ENCODE data around the gene GTF3C5. TPM values are rescaled to one million over a fixed set of nuclear protein-coding genes. Genes with fewer than 3 reads are reported as not detected.

The GTF3C5 gene
- total RNA-seq, 1 donor from 2014 or later, result 46.4 TPM

DNA sequence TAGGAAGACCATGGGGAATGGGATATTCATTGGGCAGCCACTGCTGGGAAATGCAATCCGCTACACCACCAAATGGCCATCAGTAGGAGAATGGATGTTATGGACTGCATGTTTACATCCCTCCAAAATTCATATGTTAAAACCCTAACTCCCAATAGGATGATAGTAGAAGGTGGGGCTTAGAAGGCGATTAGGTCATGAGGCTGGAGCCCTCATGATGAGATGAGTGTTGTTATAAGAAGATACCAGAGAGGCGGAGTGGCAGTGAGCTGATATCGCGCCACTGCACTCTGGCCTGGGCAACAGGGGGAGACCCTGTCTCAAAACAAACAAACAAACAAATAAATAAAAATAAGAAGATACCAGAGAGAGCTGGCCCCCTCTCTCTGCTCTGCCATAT, 16.1 kb upstream of the GTF3C5 start:
- H3K27me3 Mint-ChIP-seq (ENCODE audit: low read depth, unreplicated experiment), result peaks cover 35% of the 10 kb centered on the region
- DNase-seq (ENCODE audit: low read depth), result no peak

DNA sequence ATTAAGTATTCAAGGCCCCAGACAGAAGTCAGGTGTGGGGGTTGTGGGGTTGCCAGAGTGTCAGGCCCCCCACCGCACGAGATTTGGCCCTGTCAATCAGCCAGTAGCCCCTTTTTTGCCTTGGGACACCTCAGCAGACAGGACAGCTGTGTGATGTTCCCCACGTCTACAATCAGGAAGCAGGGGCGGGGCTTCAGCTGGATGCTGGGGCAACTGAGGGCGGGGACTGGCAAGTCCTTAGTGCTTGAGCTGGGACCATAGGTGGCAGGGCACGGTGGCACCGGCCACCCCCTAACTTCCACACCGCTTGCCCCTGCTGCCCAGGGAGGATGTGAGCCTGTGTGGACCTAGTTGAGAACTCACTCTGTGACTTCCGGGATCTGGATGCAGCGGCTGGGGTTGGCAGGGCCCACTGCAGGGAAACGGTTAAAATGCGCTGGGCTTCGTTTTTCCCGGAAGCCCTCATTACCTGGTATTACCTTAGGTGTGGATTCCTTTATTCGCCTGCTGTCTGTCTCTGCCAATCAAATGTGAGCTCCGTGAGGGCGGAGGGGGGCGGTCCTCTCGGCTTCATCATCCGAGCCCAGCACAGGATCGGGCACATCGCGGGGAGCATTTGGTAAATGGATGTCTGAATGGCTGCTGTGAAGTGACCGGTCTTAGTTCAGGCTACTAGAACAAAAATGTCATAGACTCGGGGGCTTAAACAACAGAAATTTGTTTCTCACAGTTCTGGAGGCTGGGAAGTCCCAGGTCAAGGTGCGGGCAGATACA, 7.5 kb upstream of the GTF3C5 start:
- Mint-ChIP-seq H3K27me3 (ENCODE audit: low read depth, unreplicated experiment) (peaks cover 10% of the 10 kb centered on the region), H3K9me3 (ENCODE audit: unreplicated experiment) (peaks cover under 1% of the 10 kb centered on the region)
- H2AFZ ChIP-seq (ENCODE audit: low read depth, low read length), result no peak overlapping the region

More for the DNA sequence above, 16.1 kb upstream of the GTF3C5 start:
- Histone ChIP-seq H4K20me1 (ENCODE audit: insufficient read depth, low read length) (no peaks in the 10 kb centered on the region), H3K27me3 (ENCODE audit: insufficient read depth, low read length) (peaks cover 2% of the 10 kb centered on the region), H3K4me2 (ENCODE audit: low read length) (no peak overlapping the region), H2AFZ (ENCODE audit: low read depth, low read length) (no peak overlapping the region), H3K27ac (ENCODE audit: low read depth, low read length) (no peak overlapping the region), H3K9me3 (ENCODE audit: insufficient read depth, low read depth, low read length) (no peaks in the 10 kb centered on the region), H3K4me3 (ENCODE audit: insufficient read depth, low read depth, low read length) (no peak overlapping the region), H3K4me1 (ENCODE audit: insufficient read depth, low read length) (no peaks in the 10 kb centered on the region), H3K9ac (ENCODE audit: low read length) (no peak overlapping the region), H3K79me2 (ENCODE audit: insufficient read depth, low read length) (no peaks in the 10 kb centered on the region), H3K36me3 (ENCODE audit: insufficient read depth, low read length) (no peaks in the 10 kb centered on the region)
- no peak for FAIRE-seq
- H3K9me3 Mint-ChIP-seq (ENCODE audit: unreplicated experiment), result peaks cover 9% of the 10 kb centered on the region
- no peak overlapping the region for H3K27ac Mint-ChIP-seq (ENCODE audit: unreplicated experiment)
- no peaks in the 10 kb centered on the region for H3K36me3 Mint-ChIP-seq (ENCODE audit: low read depth, unreplicated experiment)
- TF ChIP-seq, protein P1, sequence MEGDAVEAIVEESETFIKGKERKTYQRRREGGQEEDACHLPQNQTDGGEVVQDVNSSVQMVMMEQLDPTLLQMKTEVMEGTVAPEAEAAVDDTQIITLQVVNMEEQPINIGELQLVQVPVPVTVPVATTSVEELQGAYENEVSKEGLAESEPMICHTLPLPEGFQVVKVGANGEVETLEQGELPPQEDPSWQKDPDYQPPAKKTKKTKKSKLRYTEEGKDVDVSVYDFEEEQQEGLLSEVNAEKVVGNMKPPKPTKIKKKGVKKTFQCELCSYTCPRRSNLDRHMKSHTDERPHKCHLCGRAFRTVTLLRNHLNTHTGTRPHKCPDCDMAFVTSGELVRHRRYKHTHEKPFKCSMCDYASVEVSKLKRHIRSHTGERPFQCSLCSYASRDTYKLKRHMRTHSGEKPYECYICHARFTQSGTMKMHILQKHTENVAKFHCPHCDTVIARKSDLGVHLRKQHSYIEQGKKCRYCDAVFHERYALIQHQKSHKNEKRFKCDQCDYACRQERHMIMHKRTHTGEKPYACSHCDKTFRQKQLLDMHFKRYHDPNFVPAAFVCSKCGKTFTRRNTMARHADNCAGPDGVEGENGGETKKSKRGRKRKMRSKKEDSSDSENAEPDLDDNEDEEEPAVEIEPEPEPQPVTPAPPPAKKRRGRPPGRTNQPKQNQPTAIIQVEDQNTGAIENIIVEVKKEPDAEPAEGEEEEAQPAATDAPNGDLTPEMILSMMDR (IDR thresholded peaks at IDR 0.05; ENCODE audit: insufficient read depth, low read depth, low read length), result no peak
- no peak for TF ChIP-seq EZH2 (IDR thresholded peaks at IDR 0.05; ENCODE audit: insufficient read depth, low read length)
- no peaks in the 10 kb centered on the region for H3K4me1 Mint-ChIP-seq (ENCODE audit: low read depth, unreplicated experiment)
- H3K4me3 Mint-ChIP-seq (ENCODE audit: unreplicated experiment), result no peak overlapping the region

More for the DNA sequence above, 7.5 kb upstream of the GTF3C5 start:
- no peaks in the 10 kb centered on the region for H3K36me3 ChIP-seq (ENCODE audit: insufficient read depth, low read length)
- H3K27ac ChIP-seq (ENCODE audit: low read depth, low read length), result no peak overlapping the region
- peaks cover 2% of the 10 kb centered on the region for H3K27me3 ChIP-seq (ENCODE audit: insufficient read depth, low read length)
- no peak overlapping the region for H3K9ac ChIP-seq (ENCODE audit: low read length)
- FAIRE-seq, result no peak
- Mint-ChIP-seq H3K4me1 (ENCODE audit: low read depth, unreplicated experiment) (no peaks in the 10 kb centered on the region), H3K27ac (ENCODE audit: unreplicated experiment) (no peak overlapping the region), H3K4me3 (ENCODE audit: unreplicated experiment) (no peak overlapping the region), H3K36me3 (ENCODE audit: low read depth, unreplicated experiment) (no peaks in the 10 kb centered on the region)
- no peaks in the 10 kb centered on the region for H3K9me3 ChIP-seq (ENCODE audit: insufficient read depth, low read depth, low read length)
- TF ChIP-seq, protein P1 (IDR thresholded peaks at IDR 0.05; ENCODE audit: insufficient read depth, low read depth, low read length), result no peak
- TF ChIP-seq EZH2 (IDR thresholded peaks at IDR 0.05; ENCODE audit: insufficient read depth, low read length), result no peak
- DNase-seq (ENCODE audit: low read depth), result no peak
- H3K4me3 ChIP-seq (ENCODE audit: insufficient read depth, low read depth, low read length), result no peak overlapping the region
- no peaks in the 10 kb centered on the region for H3K4me1 ChIP-seq (ENCODE audit: insufficient read depth, low read length)
- no peaks in the 10 kb centered on the region for H4K20me1 ChIP-seq (ENCODE audit: insufficient read depth, low read length)
- H3K4me2 ChIP-seq (ENCODE audit: low read length), result no peak overlapping the region
- H3K79me2 ChIP-seq (ENCODE audit: insufficient read depth, low read length), result no peaks in the 10 kb centered on the region
